Tibial nerve (tissue), 3 donors: ENCODE data around the gene TIMM23.

Experiments
- POLR2A ChIP-seq, 2 donors: fragments of 450-650 bp; IDR thresholded peaks; one replicate each; pipeline ENCODE4 v1.6.1; 2017; ENCODE audit warnings: antibody characterized with exemption in 2 of 2, mild to moderate bottlenecking in 2 of 2, moderate library complexity in 2 of 2
- TF ChIP-seq, protein P1 (sequence below), 5 experiments: fragments of 200-600 bp in 3 of 5; fragments of 450-650 bp in 2 of 5; sonication (generic) in 3 of 5; IDR thresholded peaks; one replicate each; pipeline ENCODE4 v1.5.1; 2016 to 2019; ENCODE audit warnings: antibody characterized with exemption in 5 of 5, mild to moderate bottlenecking in 3 of 5, moderate library complexity in 2 of 5

DNA sequence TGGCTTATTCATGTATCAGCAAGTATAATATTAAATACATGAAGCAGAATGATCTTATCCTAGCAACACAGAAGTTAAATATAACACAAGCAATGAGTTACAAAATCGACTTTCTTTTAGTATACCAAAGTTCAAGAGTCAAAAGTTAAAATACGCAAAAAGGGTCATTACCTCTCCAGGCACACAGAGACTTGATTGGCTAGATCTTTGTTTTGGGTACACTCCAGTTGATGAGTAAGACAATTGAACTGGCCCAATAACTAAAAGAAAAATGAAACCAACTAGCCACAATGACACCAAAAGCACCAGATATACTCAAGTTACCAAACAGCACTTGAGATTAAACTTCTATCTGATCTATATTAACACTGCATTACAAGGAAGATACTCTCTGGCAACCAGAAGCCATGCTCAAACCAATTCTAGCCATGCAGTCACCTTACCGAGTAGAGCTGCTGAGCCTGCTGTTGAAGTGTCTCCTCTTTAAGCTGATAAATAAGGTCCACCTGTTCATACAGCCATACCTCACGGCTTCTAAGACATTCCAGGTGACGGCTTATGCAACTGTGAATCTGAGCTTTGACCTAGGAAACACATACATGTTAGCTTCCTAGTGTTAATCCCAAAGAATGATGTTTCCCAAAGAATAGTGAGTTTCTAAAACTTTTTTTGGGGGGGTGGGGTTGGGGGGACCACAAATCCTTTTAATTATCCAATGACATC is 42.6 kb downstream of the TIMM23 start:
- TF ChIP-seq, protein P1, sequence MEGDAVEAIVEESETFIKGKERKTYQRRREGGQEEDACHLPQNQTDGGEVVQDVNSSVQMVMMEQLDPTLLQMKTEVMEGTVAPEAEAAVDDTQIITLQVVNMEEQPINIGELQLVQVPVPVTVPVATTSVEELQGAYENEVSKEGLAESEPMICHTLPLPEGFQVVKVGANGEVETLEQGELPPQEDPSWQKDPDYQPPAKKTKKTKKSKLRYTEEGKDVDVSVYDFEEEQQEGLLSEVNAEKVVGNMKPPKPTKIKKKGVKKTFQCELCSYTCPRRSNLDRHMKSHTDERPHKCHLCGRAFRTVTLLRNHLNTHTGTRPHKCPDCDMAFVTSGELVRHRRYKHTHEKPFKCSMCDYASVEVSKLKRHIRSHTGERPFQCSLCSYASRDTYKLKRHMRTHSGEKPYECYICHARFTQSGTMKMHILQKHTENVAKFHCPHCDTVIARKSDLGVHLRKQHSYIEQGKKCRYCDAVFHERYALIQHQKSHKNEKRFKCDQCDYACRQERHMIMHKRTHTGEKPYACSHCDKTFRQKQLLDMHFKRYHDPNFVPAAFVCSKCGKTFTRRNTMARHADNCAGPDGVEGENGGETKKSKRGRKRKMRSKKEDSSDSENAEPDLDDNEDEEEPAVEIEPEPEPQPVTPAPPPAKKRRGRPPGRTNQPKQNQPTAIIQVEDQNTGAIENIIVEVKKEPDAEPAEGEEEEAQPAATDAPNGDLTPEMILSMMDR (IDR thresholded peaks at IDR 0.05), result no peak
- no peak for TF ChIP-seq POLR2A (IDR thresholded peaks at IDR 0.05)
